Stimulated activated CD4-positive, alpha-beta T cell treated with anti-CD3 and anti-CD28 coated beads, Interleukin-4, amount 100 ng/mL, for 48 hours (primary cell): Measurements from ENCODE around the gene PTK6.
"Not testable (repeated sequence)": the region's sequence is repeated elsewhere in the genome, so short reads cannot be mapped to it uniquely, and the experiment has no call there.

Experiments
- DNase-seq, 2 donors: peaks; one replicate each; pipeline ENCODE4 v3.0.0-alpha.2; 2020; ENCODE audit warnings: low read depth in 2 of 2

PTK6 gene

DNA sequence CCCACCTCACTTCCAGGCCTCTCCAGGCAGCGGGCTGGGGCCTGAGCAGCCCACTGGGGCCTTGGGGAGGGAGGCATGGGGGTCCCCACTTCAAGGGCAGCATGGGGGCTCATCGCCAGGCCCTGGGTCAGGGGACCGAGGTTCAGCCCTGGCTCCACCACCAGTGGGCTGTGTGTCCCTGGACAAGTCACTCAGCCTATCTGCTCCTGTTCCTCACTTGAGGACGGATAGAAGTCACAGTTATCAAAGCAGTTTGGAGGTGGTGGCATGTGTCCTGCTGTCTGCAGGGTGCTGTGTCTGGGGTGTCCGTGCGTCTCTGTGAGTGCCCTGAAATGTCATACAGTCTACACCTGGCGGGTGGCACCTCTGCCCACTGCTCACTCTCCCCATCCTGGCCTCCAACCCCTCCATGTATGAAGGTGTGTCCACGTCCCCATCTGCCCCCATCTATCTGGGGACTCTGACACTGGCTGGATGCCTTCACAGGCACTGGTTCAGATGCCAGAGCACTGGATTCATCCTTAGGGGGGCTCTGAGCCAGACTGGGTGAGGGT is 41.9 kb downstream of the PTK6 start:
- DNase-seq, result no peak

DNA sequence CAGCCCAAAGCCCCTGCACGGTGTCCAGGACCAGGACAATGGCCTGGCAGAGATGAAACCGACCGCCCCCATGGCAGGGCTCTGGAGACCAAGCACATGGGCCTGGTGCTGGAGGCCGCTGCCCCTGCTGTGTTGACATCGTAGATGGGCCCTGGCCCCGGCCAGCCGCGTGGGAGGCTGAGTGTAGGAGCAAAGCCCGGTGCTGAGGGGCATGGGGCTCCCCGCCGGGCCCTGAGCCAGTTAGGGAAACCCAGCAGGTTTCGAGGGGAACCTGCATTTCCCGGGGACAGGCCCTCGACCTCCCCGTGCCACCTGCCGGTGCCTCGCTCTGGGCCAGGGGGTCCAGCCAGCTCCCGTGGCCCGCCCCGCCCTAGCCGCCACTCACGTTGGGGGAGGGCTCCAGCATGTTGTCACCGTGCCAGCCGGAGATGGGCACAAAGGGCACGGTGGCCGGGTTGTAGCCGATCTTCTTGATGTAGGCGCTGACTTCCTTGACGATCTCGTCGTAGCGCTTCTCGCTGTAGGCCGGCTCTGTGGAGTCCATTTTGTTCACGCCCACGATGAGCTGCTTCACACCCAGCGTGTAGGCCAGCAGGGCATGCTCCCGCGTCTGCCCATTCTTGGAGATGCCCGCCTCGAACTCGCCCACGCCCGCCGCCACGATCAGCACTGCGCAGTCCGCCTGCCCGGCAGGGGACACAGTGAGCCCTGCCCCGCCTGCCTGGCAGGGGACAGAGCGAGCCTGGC is 42.6 kb downstream of the PTK6 start:
- DNase-seq, result no peak

DNA sequence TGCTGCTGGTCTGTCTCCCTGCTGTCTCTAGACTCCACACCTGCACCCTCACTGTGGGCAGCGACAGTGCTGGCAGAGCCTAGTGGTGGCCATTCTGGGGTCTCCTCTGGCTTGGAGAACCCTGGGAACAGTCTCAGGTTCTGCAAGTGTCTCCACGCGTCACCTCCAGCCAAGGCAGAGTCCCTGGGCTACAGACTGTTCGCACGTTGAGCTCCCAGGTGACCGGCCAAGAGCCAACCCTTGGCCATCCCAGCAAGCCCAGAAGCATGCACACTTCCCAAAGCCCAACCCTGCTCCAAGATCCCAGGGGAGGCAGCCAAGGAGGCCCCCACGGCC is 43.1 kb downstream of the PTK6 start:
- no peak for DNase-seq

DNA sequence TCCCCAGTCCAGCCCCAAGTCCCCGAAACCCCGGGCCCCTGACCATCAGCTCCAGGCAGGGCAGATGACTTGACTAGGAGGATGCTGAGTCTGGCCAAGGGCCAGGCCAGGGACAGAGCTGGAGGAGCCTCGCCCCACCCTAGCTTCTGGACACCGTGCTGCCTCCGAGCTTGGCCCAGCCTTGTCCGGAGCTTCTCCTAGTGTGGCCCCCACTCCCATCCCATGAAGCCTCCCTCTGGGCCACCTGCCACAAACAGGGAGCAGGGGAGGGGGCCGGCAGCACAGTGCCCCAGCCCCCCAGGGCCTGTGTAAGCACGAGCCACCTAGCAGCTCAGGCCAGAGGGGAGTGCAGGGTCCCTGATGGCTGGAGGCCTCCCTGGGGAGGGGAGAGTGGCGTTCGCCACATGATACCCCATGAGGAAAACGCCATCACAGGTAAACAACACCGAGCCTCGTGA is 43.6 kb downstream of the PTK6 start:
- no peak for DNase-seq

DNA sequence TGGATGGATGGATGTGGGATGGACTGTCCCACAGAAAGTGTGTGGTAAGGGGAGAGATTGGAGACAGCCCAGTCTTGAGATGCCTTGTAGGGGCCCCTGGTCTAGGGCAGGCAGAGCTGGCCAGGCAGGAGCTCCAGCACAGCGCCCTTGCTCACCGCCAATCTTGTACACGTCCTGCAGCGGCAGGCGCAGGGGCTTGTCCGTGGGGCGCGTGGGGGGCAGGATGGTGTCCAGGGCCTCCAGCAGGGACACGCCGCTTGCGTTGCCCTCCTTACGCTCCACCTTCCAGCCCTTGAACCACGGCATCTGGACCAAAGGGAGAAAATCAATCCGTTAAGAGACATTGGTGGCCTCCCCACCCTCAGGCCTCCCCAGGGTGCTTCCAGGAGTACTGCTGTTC is 44.2 kb downstream of the PTK6 start:
- DNase-seq, result no peak

DNA sequence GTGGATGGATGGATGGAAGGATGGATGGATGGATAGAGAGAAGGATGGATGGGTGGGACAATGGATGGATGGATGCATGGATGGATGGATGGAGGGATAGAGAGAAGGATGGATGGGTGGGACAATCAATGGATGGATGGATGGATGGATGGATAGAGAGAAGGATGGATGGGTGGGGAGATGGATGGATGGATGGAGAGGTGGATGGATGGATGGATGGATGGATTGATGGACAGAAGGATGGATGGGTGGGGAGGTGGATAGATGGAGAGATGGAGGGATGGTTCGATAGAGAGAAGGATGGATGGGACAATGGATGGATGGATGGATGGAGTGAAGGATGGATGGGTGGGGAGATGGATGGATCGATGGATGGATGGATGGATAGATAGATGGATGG is 44.7 kb downstream of the PTK6 start:
- no peak for DNase-seq

DNA sequence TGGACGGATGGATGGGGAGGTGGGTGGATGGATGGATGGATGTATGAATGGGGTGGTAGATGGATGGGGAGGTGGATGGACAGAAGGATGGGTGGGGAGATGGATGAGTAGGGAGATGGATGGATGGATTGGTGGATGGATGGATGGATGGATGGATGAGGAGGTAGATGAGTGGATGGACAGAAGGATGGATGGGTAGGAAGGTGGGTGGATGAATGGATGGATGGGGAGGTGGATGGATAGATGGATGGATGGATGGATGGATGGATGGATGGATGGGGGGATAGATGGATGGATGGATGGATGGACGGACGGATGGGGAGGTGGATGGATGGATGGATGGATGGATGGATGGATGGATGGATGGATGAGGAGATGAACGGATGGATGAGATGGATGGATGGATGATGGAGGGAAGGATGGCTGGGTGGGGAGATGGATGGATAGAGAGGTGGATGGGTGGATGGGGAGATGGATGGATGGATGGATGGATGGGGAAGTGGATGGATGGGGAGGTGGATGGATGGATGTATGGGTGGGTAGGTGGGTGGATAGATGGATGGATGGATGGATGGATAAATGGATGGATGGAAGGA is 45.4 kb downstream of the PTK6 start:
- no peak for DNase-seq

DNA sequence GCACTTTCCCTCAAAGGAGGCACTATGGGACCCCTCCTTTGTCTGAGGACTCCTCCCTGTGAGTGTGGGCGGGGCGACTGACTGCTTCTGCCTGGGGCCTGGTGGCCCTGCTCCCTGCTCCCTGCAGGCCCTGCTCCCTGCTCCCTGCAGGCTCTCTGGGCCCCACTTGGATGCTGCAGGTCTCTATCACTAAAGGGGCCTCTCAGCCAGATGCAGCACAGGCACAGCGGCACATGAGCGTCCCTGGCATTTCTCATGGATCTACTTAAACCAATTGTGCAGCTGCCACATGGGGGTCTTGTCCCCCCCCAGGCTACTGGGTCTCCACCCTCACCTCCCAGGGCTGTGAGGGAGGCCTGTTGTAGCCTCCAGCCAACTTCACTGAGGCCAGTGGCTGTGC is 46.1 kb downstream of the PTK6 start:
- DNase-seq, result no peak

DNA sequence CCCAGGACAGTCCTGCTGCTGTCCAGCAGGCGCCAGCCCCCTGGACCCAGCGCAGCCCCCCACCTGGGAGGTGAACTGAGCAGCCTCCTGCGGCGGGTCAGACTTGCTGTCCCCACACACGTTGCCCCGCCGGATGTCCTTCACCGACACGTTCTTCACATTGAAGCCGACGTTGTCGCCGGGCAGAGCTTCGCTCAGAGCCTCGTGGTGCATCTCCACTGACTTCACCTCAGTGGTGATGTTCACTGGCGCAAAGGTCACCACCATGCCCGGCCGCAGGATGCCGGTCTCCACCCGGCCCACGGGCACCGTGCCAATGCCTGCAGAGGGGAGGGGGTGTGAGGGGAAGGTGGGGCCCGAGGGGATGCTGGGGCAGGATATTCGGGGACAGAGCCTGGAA is 46.8 kb downstream of the PTK6 start:
- no peak for DNase-seq

DNA sequence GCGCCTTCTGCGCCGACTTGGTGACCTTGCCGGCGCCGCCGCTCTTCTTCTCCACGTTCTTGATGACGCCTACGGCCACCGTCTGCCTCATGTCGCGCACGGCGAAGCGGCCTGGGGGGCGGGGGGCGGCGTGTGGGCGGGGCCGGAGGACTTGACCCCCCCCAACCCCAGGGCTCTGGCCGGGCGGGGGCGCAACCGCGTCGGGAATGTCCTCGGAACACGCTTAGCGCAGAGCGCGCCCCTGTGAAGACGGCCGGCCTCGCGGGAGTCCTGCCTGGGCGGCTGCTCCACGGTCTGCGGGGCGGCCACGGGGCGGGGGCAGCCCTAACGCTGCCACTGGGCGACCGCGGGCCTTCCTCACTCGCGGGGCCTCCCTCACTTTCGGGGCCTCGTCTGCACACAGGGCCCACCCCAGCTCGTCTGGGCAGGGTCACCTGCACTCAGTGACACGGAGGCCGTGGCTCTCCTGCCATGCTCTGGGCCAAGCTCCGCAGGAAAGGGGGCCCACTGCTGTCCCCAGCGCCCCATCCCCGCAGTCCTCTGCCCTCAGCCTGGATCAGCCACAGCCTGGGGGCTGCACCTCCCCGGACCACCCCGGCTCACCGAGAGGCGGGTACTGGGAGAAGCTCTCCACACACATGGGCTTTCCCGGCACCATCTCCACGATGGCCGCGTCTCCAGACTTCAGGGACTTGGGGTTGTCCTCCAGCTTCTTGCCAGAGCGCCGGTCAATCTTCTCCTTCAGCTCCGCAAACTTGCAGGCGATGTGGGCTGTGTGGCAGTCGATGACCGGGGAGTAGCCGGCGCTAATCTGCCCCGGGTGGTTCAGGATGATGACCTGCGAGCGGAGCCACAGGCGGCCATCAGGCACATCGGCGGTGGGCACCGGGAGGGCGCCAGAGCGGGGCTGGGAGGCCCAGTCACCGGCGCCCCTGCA is 48.6 kb downstream of the PTK6 start:
- no peak for DNase-seq

DNA sequence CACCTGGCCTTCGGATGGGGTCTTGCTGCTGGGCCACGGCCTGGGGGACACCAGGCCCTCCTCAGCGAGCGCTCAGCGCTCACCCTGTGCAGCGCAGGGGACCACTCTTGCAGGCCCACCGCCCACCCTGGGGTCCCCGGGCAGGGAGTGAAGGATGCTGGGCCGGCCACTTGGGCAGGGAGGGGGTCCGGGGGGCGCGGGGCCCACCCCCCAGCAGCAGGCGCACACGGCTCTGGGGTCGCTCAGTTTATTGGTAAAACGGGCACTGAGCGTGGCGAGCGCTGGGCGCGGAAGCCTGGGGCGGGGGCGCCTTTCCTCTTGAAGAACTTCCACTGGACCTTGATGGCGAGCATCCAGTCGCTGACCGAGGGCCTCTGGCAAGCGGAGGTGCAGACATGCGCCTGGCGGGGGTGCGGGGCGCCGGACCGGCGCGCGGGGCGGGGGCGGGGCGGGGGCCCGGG is 49.4 kb downstream of the PTK6 start:
- no peak for DNase-seq

DNA sequence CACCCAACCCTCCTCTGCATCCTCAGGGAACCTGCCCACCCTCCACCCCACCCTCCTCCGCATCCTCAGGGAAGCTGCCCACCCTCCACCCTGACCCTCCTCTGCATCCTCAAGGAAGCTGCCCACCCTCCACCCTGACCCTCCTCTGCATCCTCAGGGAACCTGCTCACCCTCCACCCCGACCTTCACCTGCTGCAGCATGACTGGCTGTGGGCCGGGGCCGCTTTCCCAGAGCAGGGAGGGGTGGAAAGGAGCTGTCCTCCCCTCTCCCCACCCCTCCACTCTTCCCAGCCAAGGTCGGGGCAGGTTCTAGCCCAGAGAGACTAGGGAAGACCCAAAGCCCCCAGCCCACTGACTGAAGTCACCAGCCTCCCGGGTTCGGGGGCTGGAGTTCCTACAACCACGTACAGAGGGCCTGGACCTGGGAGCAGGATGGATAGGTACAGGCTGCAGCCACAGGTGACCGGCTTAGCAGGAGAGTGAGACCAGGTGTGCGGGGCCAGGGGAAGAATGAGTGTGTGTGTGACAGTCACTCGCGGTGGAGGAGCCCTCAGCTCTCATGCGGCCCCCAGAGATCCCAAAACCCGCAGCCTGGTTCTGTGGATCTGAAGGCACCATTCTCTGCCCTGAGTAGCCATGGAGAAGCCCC is 49.9 kb downstream of the PTK6 start:
- no peak for DNase-seq

DNA sequence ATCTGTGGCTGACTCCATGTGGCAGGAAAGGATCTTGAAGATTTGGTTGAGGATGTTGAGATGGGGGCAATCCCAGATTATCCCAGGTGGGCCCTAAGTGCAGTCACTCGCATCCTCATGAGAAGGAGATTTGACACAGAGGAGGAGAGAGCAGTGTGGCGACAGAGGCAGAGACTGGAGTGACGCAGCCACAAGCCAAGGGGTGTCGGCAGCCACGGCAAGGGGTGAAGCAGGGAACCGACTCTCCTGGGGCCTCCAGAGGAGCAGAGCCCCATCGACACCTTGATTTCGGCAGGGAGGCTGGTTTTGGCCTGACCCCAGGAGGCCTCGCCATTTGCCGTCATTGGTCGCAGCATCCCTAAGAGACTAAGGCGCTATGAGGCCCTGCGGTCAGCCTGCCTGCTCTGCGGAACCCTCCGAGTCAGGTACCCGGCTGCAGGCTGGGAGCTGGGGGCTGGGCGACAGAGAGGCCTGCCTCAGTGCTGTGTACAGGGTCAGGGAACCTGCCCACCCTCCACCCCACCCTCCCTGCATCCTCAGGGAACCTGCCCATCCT is 50.8 kb downstream of the PTK6 start:
- DNase-seq, result no peak

DNA sequence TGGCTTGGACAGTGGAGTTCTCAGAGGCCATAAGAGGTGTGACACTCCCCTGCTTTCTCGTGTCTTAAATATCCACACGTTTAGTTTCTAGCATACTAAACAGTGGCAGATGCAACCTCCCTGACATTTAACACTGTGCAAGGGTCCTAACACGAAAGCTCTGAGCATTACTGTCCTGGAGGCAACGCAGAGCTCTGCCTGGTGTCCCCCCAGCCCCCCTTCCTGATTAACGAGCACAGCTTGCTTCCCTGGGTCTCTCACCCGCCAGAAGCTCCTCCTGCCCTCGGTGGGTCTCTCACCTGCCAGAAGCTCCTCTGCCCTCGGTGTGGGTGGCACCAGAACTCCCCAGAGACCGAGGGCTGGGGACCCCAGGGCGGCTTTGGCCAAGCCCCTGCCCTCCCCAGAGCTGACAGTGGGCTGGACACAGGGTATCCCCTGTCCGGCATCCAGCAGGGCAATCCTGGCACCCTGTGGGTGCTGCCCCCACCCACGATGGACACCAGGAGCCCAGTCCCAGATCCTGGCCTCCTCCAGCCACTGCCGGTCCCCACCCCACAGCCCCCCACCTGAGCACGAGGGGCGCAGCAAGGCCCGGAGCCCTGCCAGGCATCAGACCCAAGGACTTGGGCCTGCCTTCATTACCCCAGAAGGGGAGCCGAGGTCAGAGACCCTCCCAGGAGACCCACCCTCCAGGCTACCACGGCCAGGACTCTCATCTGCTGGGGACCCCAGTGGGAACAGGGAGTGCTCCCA is 52.3 kb downstream of the PTK6 start:
- DNase-seq, result no peak

DNA sequence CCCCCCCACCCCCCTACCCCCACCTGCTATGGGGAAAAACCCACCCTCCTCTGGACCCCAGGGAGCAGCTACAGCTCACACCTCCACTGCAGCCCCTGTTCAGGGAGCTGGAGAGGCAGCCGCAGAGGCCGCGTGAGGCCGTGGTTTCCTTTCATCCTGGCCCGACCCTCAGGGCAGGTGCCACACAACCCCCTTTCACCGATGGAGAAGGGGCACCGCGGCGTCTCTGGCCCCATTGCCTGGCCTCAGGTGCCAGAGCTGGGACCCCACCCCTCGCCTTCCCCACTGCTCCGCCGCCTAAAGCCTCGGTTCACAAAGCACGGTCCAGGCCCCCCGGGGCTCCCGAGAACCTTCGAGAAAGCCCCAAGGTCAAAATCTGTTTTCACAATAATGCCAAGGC is 52.9 kb downstream of the PTK6 start:
- DNase-seq, result no peak

DNA sequence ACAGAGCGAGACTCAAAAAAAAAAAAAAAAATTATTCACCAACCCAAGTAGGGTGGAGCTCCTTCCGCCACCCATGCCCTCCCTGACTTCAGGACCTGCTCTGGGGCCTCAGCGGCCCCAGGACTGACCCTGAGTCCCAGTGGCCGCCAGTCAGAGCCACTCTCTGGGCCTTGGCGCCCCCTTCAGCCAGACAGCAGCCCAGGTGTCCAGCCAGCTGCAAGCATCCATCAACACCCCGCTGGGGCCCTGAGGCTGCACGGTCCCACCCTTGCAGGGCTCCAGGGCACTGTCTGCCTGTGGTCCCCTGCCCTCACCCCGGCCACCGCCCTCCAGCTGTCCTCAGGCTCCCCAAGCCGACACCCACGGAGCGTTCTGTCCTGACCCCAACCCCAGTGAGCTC is 53.3 kb downstream of the PTK6 start:
- no peak for DNase-seq

DNA sequence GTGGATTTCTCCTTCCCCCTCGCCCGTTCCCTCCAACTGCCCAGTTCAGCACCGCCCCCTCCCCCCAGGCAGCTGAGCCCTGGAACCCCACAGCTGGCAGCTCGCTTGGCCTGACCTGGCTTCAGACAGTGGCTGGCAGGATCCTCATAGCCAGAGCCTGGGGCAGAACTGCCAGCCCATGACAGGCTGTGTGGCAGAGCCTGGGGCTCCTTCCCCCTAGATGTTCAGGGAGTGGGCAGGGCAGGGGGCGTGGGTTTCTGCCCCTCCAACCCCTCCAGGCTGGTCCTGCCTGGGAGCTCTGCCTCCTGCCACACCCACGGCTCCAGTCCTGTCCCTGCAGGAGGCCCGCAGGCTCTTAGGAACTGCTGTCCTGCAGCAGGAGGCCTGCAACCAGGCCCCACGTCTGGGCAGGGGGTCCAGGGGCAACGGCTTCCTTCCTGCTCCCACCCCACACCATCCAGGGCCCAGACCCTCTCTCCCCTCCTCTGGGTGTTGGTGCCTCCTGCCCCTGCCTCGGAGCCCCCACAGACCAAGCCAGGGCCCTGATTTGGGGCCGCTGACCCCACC is 55.1 kb downstream of the PTK6 start:
- DNase-seq, result no peak

DNA sequence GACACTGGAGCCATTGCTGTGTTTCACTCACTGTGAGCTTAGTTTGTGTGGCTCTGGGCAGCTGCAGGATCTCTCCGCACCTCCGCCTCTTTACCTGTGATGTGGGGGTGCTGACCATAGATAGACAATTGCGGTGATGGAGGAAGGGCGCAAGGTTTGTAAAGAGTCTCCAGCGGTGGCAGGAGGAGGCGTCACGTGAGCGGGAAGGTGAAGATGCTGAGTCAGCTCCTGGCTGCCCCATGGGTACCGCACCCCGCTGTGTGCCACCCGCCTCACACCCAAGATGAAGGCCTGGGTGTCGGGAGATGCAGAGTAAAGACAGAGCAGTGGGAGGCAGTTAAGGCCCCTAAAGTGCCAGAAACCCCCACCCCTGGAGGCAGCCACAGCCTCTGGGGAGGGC is 55.7 kb downstream of the PTK6 start:
- DNase-seq, result no peak

DNA sequence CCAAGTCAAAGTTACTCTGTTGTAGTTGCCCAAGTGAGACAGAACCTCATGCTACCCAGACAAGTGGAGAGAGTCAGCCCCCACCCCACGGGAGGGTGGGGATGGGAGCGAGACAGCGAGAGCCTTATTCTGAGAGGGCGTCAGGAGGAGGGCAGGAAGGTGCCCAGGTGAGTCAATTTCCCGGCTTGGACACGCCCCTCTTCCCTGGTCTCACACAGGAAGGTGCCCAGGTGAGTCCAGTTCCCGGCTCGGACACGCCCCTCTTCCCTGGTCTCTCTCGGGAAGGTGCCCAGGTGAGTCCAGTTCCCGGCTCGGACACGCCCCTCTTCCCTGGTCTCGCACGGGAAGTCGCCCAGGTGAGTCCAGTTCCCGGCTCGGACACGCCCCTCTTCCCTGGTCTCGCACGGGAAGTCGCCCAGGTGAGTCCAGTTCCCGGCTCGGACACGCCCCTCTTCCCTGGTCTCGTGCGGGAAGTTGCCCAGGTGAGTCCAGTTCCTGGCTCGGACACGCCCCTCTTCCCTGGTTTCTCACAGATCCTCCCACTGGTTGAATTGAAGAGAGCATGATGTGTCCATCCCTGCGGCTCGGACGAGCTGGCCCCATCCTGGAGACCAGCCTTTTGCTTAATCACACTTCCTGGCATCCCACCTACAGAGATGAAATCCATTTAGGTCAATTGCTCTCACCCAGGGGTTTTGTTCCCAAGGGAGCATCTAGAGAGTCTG is 57.3 kb downstream of the PTK6 start:
- DNase-seq, result not testable (repeated sequence)
